ENCODE data around the gene CFAP61.
"Not testable (repeated sequence)": the region's sequence is repeated elsewhere in the genome, so short reads cannot be mapped to it uniquely, and the experiment has no call there.

The CFAP61 gene

DNA sequence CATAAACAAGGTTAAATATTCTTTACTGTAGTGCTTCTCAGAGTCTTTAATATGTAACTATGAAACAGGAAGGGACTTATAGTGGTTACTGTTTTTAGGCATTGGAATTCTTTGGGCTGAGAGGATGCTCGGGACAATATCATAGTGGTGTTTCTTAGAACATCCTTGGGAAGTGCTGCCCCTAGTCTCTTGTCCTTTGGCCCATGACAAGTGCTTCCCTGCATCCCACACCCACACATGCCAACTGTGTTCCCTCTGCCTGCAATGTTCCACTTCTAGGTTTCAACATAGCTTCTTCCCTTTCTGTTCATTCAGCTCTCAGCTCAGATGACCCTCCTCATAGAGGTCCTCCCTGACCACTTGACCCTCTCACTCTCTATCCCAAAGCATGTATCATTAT is 37.6 kb downstream of the CFAP61 start:
- DNase-seq (ENCODE audit: low read depth) = no peak

DNA sequence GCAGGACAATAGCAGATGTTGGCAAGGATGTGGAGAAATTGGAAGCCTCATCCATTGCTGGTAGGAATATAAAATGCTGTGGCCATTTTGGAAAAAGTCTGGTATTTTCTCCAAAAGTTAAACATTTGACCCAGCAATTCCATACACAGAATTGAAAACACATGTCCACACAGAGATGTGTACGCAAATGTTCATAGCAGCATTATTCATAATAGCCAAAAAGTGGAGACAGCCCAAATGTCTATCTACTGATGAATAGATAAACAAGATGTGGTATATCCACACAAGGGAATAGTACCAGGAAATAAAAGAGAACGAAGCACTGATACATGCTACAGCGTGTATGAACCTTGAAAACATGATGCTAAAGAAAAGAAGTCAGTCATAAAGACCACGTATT is 40.5 kb downstream of the CFAP61 start:
- DNase-seq (ENCODE audit: low read depth) = no peak

DNA sequence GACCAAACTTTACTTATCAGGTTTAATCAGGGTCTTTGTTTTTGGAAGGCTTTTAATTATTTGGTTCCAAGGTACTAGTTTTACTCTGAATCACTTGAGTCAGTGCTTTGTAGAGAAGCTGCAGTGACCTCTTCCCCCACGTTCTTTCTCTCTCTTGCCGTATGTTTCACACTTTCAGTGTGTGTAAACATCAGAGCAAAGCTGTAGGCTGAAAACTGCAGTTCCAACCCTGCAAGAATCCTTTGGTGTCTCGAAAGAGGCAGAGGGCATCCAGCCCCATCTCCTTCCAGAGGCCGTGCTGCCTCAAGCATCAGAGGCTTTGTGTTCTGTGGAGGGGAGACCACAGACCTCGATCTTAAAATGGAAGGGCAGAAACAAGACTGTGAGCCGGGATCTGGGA is 42.1 kb downstream of the CFAP61 start:
- no peak for DNase-seq (ENCODE audit: low read depth)

DNA sequence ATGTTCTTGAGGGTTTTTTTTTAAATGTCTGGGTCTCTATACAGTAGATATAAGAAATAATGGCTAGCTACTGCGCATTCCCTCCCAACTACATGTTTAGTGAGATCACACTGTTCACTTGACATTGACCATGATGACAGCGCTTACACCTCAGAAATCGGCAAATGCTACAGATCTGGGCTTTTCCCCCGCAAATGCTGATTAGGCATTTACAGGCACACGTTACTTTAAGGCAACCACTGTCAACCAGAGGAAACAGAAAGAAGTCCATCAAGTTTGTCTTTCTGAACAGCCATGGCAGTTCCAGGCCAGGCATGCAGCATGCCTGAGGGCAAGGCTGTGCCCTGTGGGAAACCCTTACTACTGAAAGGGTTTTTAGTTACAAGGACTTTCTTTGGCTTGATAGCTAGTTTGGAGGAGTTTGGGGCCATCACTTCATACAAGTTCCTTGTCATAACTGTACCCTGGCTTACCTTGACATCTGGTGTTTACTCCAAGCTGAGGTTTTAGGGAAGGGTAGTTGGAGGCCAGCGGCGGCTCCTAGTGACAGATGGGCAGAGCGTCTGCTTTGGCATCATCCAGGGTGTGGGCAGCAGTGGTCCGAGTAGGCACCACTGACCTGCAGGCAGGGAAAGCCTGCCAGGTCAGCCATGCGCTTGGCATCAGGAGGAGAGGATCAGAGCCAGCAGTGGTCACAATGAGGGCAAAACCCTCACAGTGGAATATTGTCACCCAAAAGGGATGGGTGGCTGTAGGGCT is 43.0 kb downstream of the CFAP61 start:
- no peak for DNase-seq (ENCODE audit: low read depth)

DNA sequence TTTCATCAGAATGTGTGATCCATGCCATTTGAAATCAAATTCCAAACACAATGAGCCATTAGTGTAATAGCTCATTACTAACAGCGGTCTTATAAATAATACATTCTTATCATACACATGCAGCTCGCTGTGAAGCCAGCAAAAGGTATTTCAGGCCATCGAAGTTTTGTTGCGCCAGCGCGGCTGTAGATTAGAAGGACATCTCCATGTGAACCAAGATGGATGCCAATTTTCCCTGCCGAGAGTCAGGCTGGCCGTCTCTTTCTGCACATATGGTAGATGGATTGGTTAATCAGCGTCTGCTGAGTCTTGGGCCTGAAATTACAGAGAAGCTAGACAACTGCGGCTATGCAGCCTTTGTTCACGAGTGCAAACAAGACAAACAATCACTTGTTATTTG is 44.1 kb downstream of the CFAP61 start:
- DNase-seq (ENCODE audit: low read depth) = no peak

DNA sequence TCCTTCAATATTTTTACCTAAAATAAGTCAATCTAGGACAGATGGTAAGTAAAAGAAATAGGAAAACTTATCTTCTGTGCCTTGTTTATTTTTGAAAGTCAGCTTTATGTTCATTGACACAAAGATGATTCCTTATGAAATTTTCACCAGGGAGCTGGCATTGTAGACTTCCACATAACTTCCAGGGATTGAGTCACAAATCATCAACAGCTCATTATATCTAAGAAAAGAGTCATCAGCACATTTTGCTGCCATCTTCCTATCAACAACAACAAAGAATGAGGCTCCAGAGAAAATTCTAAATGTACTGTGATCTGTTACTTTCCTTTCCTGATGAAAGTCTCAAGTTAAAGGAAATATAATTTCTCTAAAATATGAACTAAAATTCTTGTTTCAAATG is 48.5 kb downstream of the CFAP61 start:
- no peak for DNase-seq (ENCODE audit: low read depth)

DNA sequence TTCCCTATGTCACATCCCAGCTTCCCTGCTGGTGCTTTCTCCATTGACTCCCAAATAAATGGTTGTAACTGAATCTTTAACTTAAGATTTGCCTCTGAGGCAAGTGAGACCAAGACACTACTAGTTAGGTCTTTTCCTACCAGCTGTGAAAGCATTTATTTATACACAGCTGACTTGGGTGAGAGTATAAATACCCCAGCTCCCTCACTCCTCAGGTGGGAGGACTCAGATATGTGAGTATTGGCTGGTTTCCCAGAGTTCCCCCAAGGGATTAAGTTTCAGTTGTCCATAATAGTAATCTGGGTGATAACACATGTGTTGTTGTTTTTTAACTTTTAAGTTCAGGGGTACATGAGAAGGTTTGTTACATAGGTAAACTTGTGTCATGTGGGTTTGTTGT is 49.8 kb downstream of the CFAP61 start:
- DNase-seq (ENCODE audit: low read depth) = no peak

DNA sequence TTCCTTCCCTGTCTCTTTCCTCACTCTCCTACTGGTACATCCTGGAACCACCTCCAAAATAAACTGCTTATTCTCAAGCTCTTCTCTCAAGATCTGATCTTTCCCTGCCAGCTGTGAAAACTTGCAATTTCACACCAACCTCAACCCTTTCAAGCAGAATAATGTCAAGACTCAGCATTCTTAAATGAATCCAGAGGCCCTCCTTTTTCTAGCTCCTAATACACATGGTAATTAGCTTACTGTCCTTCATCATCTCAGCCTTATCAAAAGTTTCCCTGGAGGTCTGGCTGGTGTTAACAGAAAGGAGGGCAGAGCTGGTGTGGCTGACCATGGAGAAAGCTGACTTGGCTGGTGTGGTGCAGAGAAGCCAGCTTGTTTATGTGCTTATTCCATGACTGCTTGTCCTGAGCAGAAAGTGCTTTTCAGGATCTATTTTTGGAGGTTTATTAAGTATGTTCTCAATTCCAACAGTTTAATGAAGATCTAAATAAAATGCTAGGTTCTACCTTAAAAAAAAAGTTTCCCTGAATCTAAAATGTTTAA is 50.5 kb downstream of the CFAP61 start:
- no peak for DNase-seq (ENCODE audit: low read depth)

DNA sequence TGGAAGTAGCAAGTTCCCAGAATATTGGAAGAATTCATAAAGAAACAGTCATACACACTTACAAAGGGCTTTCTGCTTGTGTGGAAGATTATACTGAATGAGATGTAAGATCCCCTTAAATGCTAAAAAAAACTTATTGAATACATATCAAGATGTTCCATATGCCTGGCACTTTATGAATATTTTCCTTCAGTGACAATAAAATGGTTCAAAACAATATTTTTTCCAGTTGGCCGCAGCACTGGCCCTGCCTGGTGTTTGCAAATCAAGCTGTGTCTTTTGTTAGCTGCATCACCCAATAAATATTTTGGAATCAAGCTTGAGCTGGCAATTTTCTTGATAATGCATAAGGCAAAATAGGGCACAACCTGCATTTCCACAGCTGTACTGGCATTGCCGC is 51.2 kb downstream of the CFAP61 start:
- DNase-seq (ENCODE audit: low read depth) = no peak

DNA sequence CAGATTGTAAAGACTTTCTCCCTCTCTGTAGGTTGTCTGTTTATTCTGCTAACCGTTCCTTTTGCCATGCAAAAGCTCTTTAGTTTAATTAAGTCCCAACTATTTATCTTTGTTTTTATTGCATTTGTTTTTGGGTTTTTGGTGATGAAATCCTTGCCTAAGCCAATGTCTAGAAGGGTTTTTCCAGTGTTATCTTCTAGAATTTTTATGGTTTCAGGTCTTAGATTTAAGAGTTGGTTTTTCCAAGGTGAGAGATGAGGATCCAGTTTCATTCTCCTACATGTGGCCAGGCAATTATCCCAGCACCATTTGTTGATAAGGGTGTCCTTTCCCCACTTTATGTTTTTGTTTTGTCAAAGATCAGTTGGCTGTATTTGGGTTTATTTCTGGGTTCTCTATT is 70.9 kb downstream of the CFAP61 start:
- not testable (repeated sequence) for DNase-seq (ENCODE audit: low read depth)

DNA sequence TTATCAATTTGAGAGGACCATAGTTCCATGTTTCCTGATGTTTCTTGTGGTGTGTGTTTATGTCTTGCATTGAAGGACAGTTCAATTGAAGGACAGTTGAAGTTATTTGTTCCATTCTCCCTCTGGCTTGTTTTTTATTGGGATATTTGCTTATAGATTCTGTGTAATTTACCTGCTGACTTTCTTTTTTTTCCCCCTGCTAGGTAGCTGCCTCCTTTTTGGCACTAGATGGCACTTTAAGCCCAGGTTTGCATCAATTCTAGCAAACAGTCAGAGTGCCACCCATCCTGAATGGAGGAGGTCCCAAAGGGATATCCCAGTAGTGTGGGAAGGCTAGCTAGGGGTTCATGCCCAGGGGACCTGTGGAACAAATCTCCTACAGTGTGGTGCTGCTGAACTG is 78.1 kb downstream of the CFAP61 start:
- DNase-seq (ENCODE audit: low read depth) = no peak

DNA sequence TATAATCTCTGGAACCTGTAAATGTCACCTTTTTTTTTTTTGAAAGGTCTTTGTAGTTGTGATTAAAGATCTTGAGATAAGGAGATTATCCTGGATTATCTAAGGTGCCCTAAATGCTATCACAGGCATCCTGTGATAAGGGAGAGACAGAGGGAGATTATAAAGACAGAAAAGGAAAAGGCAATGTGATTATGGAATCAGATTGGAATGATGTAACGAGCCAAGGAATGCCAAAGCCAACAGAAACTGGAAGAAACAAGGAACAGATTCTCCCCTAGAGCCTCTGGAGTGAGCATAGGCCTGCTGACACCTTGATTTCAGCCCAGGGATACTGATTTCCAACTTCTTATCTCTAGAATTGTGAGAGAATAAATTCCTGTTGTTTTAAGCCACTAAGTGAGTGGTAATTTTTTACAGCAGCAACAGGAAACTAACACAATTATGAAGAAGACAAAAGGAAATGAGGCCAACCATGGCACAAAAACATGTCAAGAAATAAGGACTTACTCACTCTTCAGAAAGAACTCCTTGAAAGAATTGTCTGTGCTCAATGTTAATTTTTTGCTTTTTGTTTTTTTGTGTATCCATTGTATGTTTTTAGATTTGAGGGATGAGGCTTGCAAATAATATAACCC is 82.7 kb downstream of the CFAP61 start:
- no peak for DNase-seq (ENCODE audit: low read depth)

DNA sequence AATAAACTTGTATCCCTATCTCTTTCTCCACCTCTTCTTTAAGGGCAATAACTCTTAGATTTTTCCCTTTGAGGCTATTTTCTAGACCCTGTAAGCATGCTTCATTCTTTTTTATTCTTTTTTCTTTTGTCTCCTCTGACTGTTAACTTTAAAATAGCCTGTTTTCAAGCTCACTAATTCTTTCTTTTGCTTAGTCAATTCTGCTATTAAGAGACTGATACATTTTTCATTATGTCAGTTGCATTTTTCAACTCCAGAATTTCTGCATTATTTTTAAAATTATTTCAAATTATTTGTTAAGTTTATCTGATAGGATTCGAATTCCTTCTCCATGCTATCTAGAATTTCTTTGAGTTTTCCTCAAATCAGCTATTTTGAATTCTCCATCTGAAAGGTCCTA is 84.0 kb downstream of the CFAP61 start:
- DNase-seq (ENCODE audit: low read depth) = no peak

DNA sequence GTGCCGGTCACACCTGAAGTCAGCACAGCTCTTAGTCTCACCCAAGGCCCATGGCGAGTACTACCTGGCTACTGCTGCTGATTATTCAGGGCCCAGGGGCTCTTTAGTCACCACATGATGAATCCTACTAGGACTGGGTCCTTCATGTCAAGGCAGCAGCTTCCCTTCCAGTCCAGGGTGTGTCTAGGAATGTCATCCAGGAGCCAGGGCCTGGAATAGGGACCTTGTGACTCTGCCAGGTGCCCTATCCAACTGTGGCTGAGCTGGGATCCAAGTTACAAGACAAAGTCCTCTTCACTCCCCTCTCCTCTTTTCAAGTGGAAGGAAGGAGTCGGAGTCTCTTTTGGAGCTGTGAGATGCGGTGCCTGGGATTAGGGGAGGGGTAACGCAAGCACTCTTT is 85.5 kb downstream of the CFAP61 start:
- no peak for DNase-seq (ENCODE audit: low read depth)

DNA sequence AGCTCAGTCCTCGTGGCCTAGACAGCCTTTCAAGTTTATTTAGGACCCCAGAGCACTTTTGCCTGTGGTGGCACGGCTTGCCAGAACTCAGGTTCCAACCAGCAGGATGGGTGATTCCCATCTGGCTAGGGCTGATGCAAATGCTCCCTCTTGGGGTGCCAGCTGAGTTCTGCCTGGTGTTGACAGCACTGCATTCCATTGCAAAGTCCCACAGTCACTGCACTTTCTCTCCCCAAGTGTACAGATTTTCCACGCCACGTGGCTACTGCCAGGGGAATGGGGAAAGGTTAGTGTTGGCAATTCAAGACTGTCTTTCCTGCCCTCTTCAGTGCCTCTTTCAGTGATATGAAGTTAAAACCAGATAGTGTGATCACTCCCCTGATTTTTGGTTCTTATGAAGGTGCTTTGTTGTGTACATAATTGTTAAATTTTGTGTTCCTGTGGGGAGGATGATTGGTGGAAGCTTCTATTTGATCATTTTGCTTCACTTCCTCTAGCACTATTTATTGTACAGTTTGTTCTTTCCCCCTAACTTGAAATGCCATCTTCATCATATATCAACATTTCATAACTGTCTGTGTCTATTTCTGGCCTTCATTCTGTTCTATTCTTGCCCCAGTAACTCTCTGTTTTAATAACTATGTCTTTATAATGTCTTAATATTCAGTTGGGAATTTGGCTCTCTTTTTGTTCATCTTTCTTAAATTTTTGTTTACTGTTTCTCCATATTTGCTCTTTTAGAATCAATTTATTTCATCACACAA is 86.2 kb downstream of the CFAP61 start:
- no peak for DNase-seq (ENCODE audit: low read depth)

DNA sequence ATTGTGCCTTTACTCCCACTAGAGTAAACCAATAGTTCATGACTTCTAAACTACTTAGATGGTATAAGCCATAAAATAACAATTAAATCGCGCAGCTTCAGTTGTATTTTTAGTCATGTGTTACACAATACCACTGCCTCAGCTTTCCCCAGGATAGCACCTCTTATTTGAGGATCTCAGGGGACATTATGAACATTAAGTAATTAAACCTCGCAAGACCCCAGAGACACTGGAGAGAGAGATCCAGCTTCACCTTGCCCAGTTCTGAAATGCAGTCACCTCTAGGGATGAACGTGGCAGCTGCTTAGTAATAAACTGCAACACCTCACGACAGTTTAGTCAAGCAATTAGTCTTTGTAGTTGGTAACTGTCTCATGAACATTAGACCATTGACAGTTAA is 87.1 kb downstream of the CFAP61 start:
- no peak for DNase-seq (ENCODE audit: low read depth)

DNA sequence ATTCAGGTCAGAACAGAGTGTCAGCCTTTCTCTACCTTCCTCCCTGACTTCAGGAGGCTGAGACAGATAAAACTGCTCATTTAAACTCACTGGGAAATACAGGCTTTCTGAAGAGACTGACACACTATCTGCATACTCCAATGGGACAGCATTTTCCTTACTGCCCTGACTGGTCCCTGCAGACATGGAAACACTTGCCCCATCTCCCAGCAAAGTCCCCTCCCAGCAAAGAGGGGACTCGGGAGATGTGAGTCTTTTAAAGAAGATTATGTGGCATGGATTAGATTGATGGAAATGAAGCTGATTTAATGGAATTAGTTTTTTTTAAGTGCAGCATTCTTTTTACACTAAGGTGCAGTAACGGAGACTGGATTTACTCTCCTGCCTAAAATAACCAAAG is 90.8 kb downstream of the CFAP61 start:
- DNase-seq (ENCODE audit: low read depth) = no peak

DNA sequence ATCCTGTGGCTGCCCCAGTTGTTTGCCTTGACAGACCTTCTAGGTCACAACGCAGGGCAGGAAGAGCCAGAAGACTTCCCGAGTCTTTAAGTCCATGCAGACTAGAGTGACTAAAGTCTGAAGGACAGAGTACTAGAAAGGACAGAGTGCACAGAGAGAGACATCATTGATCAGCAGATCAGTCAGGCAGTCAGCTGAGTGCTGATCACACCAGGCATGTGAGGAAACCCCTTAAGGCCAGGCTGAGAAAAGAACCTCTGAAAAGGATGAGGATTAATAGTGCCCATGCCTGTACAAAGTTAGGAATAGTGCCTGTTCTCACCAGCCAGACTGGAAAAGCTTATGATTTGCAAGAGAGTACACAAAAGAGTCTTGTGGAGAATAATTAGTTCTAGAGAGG is 91.3 kb downstream of the CFAP61 start:
- DNase-seq (ENCODE audit: low read depth) = no peak

DNA sequence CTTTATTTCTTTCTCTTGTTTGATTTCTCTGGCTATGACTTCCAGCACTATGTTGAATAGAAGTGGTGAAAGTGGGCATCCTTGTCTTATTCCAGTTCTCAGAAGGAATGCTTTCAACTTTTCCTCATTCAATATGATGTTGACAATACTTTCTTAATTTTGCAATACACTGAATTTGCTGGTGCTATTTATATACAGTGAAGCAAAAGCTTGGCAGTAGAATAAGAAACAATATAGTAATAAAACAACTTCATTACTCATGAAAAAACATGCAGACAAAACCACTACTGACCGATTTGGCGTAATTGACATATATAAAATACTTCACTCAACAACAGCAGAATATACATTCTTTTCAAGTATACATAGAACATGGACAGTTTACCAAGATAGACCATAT is 96.4 kb downstream of the CFAP61 start:
- DNase-seq (ENCODE audit: low read depth) = no peak

DNA sequence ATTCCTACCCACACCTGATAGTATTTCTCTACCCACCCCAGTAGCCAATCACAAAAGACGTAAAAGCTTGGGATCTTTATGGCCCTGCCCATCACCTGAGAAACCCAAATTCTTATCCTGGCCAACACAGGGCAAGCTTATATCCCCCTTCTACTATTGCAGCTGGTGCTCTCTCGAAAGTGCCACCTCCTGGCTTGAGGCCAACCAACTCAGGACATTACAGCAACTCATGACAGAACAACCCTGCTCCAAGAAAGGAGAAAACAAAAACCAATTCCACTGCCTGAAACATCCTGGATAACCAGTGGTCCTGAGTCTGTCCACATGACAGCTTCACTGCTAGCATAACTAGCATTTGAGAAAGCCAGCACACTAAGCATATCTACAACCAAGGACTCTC is 97.9 kb downstream of the CFAP61 start:
- no peak for DNase-seq (ENCODE audit: low read depth)

DNA sequence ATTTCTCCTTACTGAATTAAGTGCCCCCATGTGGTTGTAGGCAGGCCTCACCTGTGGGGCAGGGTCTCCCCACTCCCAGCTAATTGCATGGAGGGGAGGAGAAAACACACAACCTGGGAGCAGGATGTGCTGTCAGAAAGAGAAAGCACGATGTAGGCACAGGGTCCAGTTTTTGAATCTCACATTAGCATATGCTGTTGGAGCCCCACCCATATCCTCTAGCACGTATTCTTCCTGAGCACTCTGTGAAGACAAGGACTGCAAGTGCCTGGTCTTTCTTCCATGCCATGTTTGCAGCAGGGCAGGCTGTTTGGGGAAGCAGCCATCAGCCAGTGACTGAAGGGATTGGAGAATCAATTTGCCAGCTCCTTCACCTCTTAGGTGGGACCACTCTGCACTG is 108.2 kb downstream of the CFAP61 start:
- DNase-seq (ENCODE audit: low read depth) = no peak

DNA sequence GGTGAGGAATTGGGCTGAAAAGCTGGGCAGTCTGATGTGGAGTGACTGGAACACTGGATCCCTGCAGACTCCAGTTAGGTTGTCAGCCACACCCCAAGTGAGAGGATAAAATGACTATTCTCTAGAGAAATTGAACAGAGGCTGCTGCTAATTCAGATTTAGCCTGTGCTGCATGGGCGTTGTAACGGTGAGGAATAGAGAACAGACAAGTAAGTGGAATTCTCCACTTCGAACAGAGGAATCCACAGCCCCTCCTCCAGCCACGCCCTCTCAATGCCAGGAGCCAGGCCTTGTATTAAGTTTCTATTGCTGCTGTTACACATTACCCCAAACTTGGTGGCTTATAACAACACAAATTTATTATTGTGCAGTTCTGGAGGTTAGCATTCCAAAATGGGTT is 109.3 kb downstream of the CFAP61 start:
- DNase-seq (ENCODE audit: low read depth) = no peak

DNA sequence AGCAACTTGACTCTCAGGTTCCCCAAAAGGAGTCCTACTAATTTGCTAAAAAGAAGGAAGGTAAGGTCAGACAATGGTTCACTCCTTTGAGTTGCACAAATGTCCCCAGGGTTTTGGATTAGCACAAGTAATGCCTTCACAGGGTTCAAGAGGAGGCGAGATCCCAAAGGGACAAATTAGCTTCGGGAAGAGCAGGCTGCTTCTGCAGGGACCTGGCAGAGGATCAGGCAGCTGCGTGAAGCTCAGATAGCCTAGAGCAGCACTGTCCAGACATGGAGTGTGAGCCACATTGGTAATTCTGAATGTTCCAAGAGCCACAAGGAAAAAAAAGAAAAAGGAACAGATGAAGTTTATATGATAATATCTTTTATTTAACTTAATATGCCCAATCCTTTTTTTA is 115.4 kb downstream of the CFAP61 start:
- no peak for DNase-seq (ENCODE audit: low read depth)

All from CMK (cell line).